Psoas muscle (tissue), 8 donors: ENCODE measurements around the gene GRK5. TPM values are rescaled to one million over a fixed set of nuclear protein-coding genes. Genes with fewer than 3 reads are reported as not detected.

Experiments used
- ATAC-seq, 4 donors: fragments of 200-7000 bp; cut with Tn5 transposase; one replicate each; pipeline ENCODE4 v1.9.1; 2020; ENCODE audit warnings: moderate library complexity in 3 of 4, mild to moderate bottlenecking in 2 of 4
- DNase-seq, 2 donors: peaks; one replicate each; pipeline ENCODE4 v3.0.0-alpha.2; 2020
- H3K27ac ChIP-seq: fragments of 200-600 bp; one replicate; pipeline ENCODE4 v1.8.0; 2022
- H3K27me3 ChIP-seq, 3 donors: fragments of 200-600 bp in 1 of 3; one replicate each; pipeline versions ENCODE4 v1.6.1 to v1.8.0; 2013 to 2022; ENCODE audit warnings: low read length in 2 of 3, mild to moderate bottlenecking in 2 of 3, moderate library complexity in 1 of 3; ENCODE audit not compliant: insufficient read depth in 3 of 3
- H3K36me3 ChIP-seq, 2 donors: fragments of 200-600 bp in 1 of 2; one replicate each; pipeline versions ENCODE4 v1.6.1 to v1.8.0; 2013 to 2022; ENCODE audit warnings: low read depth in 1 of 2, mild to moderate bottlenecking in 1 of 2, moderate library complexity in 1 of 2; ENCODE audit not compliant: insufficient read depth in 1 of 2
- H3K4me1 ChIP-seq: fragments of 200-600 bp; one replicate; pipeline ENCODE4 v1.8.0; 2022
- H3K4me3 ChIP-seq: fragments of 200-600 bp; one replicate; pipeline ENCODE4 v1.8.0; 2022; ENCODE audit warnings: mild to moderate bottlenecking
- H3K9me3 ChIP-seq: fragments of 200-600 bp; one replicate; pipeline ENCODE4 v1.8.0; 2022
- CTCF ChIP-seq: fragments of 200-600 bp; IDR thresholded peaks from one replicate; pipeline ENCODE4 v1.8.0; 2022; ENCODE audit warnings: antibody characterized with exemption
- WGBS, 3 donors: extraction: QIAGEN DNeasy Blood & Tissue Kit; methylation state at CpG; one replicate each; pipeline versions ENCODE4 v1.1.6 to v1.1.7; 2013; 5-methylcytosine and 5-hydroxymethylcytosine counted together
- intact Hi-C, 2 donors: fragments of 100-400 bp; cut with DNase I; formaldehyde crosslinking; loops; one replicate each; pipeline versions ENCODE4 v1.11.0 to v1.14.2; 2022
- polyA plus RNA-seq, 3 donors: library from polyadenylated mRNA; stranded (reverse); fragments of 200-250 nt; gene quantifications; one replicate each; pipeline ENCODE4 v1.2.3, GENCODE V29; 2013
- total RNA-seq, 4 donors: library from RNA; stranded (reverse); fragmentation: NEBNext Ultra II Directional in 2 of 4; extraction: Animal tissue kit (Norgen Biotek cat#: 25700) in 2 of 4; gene quantifications; one replicate each; pipeline versions ENCODE4 v1.2.1 to v1.2.4, GENCODE V29; 2021 to 2023
- donor health status: healthy with polysubstance abuse.
- donor health status: DM: no; HTN: no; CAD: no; lungs with moderate emphysema.
- donor health status: Bipolar disorder and iron deficiency.
- donor health status: healthy.
- donor health status: DM: yes; HTN: yes; CAD: no.
- donor health status: DM: no; HTN: no; CAD: no.
- donor health status: DM: no; HTN: no; CAD: no.
- donor health status: DM: yes; HTN: yes; CAD: no.

The GRK5 gene
- total and polyA plus RNA-seq, 7 donors: 7.0 to 15.5 (median 8.0) TPM

- Histone ChIP-seq H3K4me1 (peaks cover 4% of the 10 kb centered on the region), H3K4me3 (no peak overlapping the region), H3K36me3 (no peaks in the 10 kb centered on the region), H3K27ac (peak overlapping the region; percentile 41), H3K27me3 (no peaks in the 10 kb centered on the region), H3K9me3 (no peaks in the 10 kb centered on the region)
- WGBS, 3 donors: 78 to 80% (median 80%) methylated on average over 13 of the region's 13 CpGs
- DNase-seq: no peak
- no peak for TF ChIP-seq CTCF
- no peak for ATAC-seq
- intact Hi-C loops: no loop called here
Observed at GRCh38 chr10:119404719-119405519, 197.5 kb downstream of the GRK5 start.

- no peak for DNase-seq
- intact Hi-C loops: no loop called here
- H3K4me1 ChIP-seq: peaks cover 4% of the 10 kb centered on the region
Observed at GRCh38 chr10:119405520-119405807, 198.1 kb downstream of the GRK5 start.

GRCh38 chr10:119406137-119406536 is 198.8 kb downstream of the GRK5 start:
- ATAC-seq (no peak), DNase-seq (no peak)
- no peaks in the 10 kb centered on the region for H3K9me3 ChIP-seq
- WGBS, 3 donors: 85 to 90% (median 87%) methylated on average over 3 of the region's 3 CpGs
- H3K4me1 ChIP-seq: peaks cover 4% of the 10 kb centered on the region
- no peak overlapping the region for H3K4me3 ChIP-seq
- H3K27me3 ChIP-seq: no peaks in the 10 kb centered on the region
- peak overlapping the region; percentile 60 for H3K27ac ChIP-seq
- TF ChIP-seq CTCF: no peak
- H3K36me3 ChIP-seq: no peaks in the 10 kb centered on the region
- intact Hi-C loops: no loop called here

More at GRCh38 chr10:119405520-119405807, 198.1 kb downstream of the GRK5 start:
- H3K36me3 ChIP-seq: no peaks in the 10 kb centered on the region
- no peak overlapping the region for H3K4me3 ChIP-seq
- no peak for TF ChIP-seq CTCF
- 50 to 74% (median 71%) methylated on average over 8 of the region's 8 CpGs for WGBS, 3 donors
- peak overlapping the region; percentile 23 for H3K27ac ChIP-seq
- ATAC-seq: no peak
- no peaks in the 10 kb centered on the region for H3K27me3 ChIP-seq
- H3K9me3 ChIP-seq: no peaks in the 10 kb centered on the region

GRCh38 chr10:119406601-119407253 is 199.4 kb downstream of the GRK5 start:
- no peak for TF ChIP-seq CTCF
- H3K9me3 ChIP-seq: no peaks in the 10 kb centered on the region
- no peak for DNase-seq
- H3K27me3 ChIP-seq: no peaks in the 10 kb centered on the region
- peaks cover 4% of the 10 kb centered on the region for H3K4me1 ChIP-seq
- 80 to 87% (median 85%) methylated on average over 7 of the region's 7 CpGs for WGBS, 3 donors
- H3K4me3 ChIP-seq: no peak overlapping the region
- ATAC-seq: no peak
- intact Hi-C loops: no loop called here
- H3K27ac ChIP-seq: peak overlapping the region; percentile 60
- H3K36me3 ChIP-seq: no peaks in the 10 kb centered on the region
